Upper lobe of right lung (tissue), 1 donor: ENCODE results near the gene PRKAR1B. TPM values are rescaled to one million over a fixed set of nuclear protein-coding genes. Genes with fewer than 3 reads are reported as not detected.

Source experiments
- ATAC-seq: fragments of 200-7000 bp; cut with Tn5 transposase; one replicate; pipeline ENCODE4 v1.9.1; 2020; ENCODE audit warnings: mild to moderate bottlenecking, moderate library complexity
- DNase-seq: peaks from one replicate; pipeline ENCODE4 v3.0.0-alpha.2; 2020
- H3K27ac ChIP-seq: fragments of 200-600 bp; one replicate; pipeline ENCODE4 v1.8.0; 2022
- H3K27me3 ChIP-seq: fragments of 200-600 bp; one replicate; pipeline ENCODE4 v1.8.0; 2022; ENCODE audit warnings: mild to moderate bottlenecking
- H3K36me3 ChIP-seq: fragments of 200-600 bp; one replicate; pipeline ENCODE4 v1.8.0; 2022
- H3K4me1 ChIP-seq: fragments of 200-600 bp; one replicate; pipeline ENCODE4 v1.8.0; 2022
- H3K4me3 ChIP-seq: fragments of 200-600 bp; one replicate; pipeline ENCODE4 v1.8.0; 2022; ENCODE audit warnings: mild to moderate bottlenecking
- H3K9me3 ChIP-seq: fragments of 200-600 bp; one replicate; pipeline ENCODE4 v1.8.0; 2022
- CTCF ChIP-seq: fragments of 200-600 bp; IDR thresholded peaks from one replicate; pipeline ENCODE4 v1.8.0; 2022; ENCODE audit warnings: antibody characterized with exemption
- intact Hi-C: fragments of 100-400 bp; cut with DNase I; formaldehyde crosslinking; loops from one replicate; pipeline ENCODE4 v1.11.0; 2022
- total RNA-seq: library from RNA; stranded (reverse); fragmentation: NEBNext Ultra II Directional; extraction: Animal tissue kit (Norgen Biotek cat#: 25700); gene quantifications from one replicate; pipeline ENCODE4 v1.2.1, GENCODE V29; 2021
- donor health status: DM: no; HTN: yes; CAD: no; lungs with severe emphysema.

PRKAR1B gene
- total RNA-seq, 1 donor from 2014 or later, result 25.7 TPM

GRCh38 chr7:691361-692045 lies 35.6 kb downstream of the PRKAR1B start:
- DNase-seq, result peak; percentile 47
- H3K9me3 ChIP-seq, result peaks cover 15% of the 10 kb centered on the region
- H3K36me3 ChIP-seq, result no peaks in the 10 kb centered on the region
- H3K27me3 ChIP-seq, result no peaks in the 10 kb centered on the region
- TF ChIP-seq CTCF, result no peak
- intact Hi-C loops, result no loop called here
- H3K27ac ChIP-seq, result no peak overlapping the region
- no peak for ATAC-seq
- H3K4me1 ChIP-seq, result no peaks in the 10 kb centered on the region
- H3K4me3 ChIP-seq, result no peak overlapping the region

- DNase-seq, result peak; percentile 30
- H3K27me3 ChIP-seq, result no peaks in the 10 kb centered on the region
These were observed 36.4 kb downstream of the PRKAR1B start for GRCh38 chr7:690478-691360.

GRCh38 chr7:685540-685939 lies 41.5 kb downstream of the PRKAR1B start:
- Histone ChIP-seq H3K4me3 (no peak overlapping the region), H3K27ac (no peak overlapping the region), H3K4me1 (no peaks in the 10 kb centered on the region), H3K36me3 (no peaks in the 10 kb centered on the region), H3K27me3 (no peaks in the 10 kb centered on the region), H3K9me3 (peaks cover 18% of the 10 kb centered on the region)
- no peak for TF ChIP-seq CTCF
- DNase-seq (no peak), ATAC-seq (no peak)
- intact Hi-C loops, result no loop called here

More at GRCh38 chr7:690478-691360, 36.4 kb downstream of the PRKAR1B start:
- intact Hi-C loops, result no loop called here
- Histone ChIP-seq H3K4me1 (no peaks in the 10 kb centered on the region), H3K9me3 (peaks cover 18% of the 10 kb centered on the region), H3K27ac (no peak overlapping the region), H3K4me3 (no peak overlapping the region), H3K36me3 (no peaks in the 10 kb centered on the region)
- ATAC-seq, result no peak
- TF ChIP-seq CTCF, result no peak

- H3K27ac ChIP-seq, result no peak overlapping the region
- intact Hi-C loops, result no loop called here
- H3K4me1 ChIP-seq, result no peaks in the 10 kb centered on the region
- no peak overlapping the region for H3K4me3 ChIP-seq
- DNase-seq (peak; percentile 31), ATAC-seq (no peak)
- TF ChIP-seq CTCF, result no peak
- no peaks in the 10 kb centered on the region for H3K27me3 ChIP-seq
- no peaks in the 10 kb centered on the region for H3K36me3 ChIP-seq
- peaks cover 18% of the 10 kb centered on the region for H3K9me3 ChIP-seq
These were observed 42.7 kb downstream of the PRKAR1B start for GRCh38 chr7:684416-684815.

- Histone ChIP-seq H3K27ac (no peak overlapping the region), H3K4me3 (no peak overlapping the region), H3K36me3 (no peaks in the 10 kb centered on the region), H3K9me3 (peaks cover 13% of the 10 kb centered on the region), H3K27me3 (no peaks in the 10 kb centered on the region), H3K4me1 (no peaks in the 10 kb centered on the region)
- intact Hi-C loops, result no loop called here
- DNase-seq (peak; percentile 56), ATAC-seq (peak; percentile 14)
- TF ChIP-seq CTCF, result no peak
These were observed 43.4 kb downstream of the PRKAR1B start for GRCh38 chr7:683526-684205.
